Mesodermal cell (in vitro differentiated cells): Measurements from ENCODE around the gene FILIP1.
A peak's percentile ranks its signal among the peaks of the same experiment; 100 is the strongest.
"Not testable (repeated sequence)": the region's sequence is repeated elsewhere in the genome, so short reads cannot be mapped to it uniquely, and the experiment has no call there.

Source experiments
- H3K27ac ChIP-seq: 2 replicates; pipeline ENCODE4 v1.7.0; 2013; ENCODE audit warnings: mild to moderate bottlenecking, low read depth, low read length, moderate library complexity; ENCODE audit not compliant: severe bottlenecking
- H3K36me3 ChIP-seq: 2 replicates; pipeline ENCODE4 v1.7.1; 2013; ENCODE audit warnings: mild to moderate bottlenecking, low read length, moderate library complexity; ENCODE audit not compliant: control insufficient read depth, insufficient read depth
- H3K4me1 ChIP-seq: one replicate; pipeline ENCODE4 v1.7.1; 2013; ENCODE audit warnings: mild to moderate bottlenecking, low read length; ENCODE audit not compliant: insufficient read depth, control insufficient read depth, poor library complexity, severe bottlenecking
- H3K4me3 ChIP-seq: 2 replicates; pipeline ENCODE4 v1.7.0; 2013; ENCODE audit warnings: low read length, control low read depth, mild to moderate bottlenecking; ENCODE audit not compliant: insufficient read depth, poor library complexity, severe bottlenecking; ENCODE audit errors: extremely low read depth
- H3K9me3 ChIP-seq: 2 replicates; pipeline ENCODE4 v1.7.1; 2013; ENCODE audit warnings: mild to moderate bottlenecking, low read length, moderate library complexity; ENCODE audit not compliant: control insufficient read depth
- WGBS, 2 experiments: methylation state at CpG; one replicate each; pipeline ENCODE4 v1.1.5; 2013; ENCODE audit warnings: missing lambda C conversion rate in 2 of 2; ENCODE audit not compliant: insufficient coverage in 2 of 2; 5-methylcytosine and 5-hydroxymethylcytosine counted together

FILIP1 gene

GRCh38 chr6:75419980-75420379 lies 73.6 kb downstream of the FILIP1 start:
- no CpG with 5 or more reads among the region's 1 CpG for WGBS, 2 experiments
- H3K4me3 ChIP-seq, result no peak overlapping the region
- H3K27ac ChIP-seq, result no peak overlapping the region
- H3K36me3 ChIP-seq, result no peaks in the 10 kb centered on the region
- peaks cover 10% of the 10 kb centered on the region for H3K4me1 ChIP-seq
- no peaks in the 10 kb centered on the region for H3K9me3 ChIP-seq

GRCh38 chr6:75419416-75419815 lies 74.2 kb downstream of the FILIP1 start:
- WGBS, 2 experiments, result 93% methylated on average over 2 to 3 of the region's 3 CpGs
- Histone ChIP-seq H3K9me3 (no peaks in the 10 kb centered on the region), H3K4me3 (no peak overlapping the region), H3K4me1 (peaks cover 14% of the 10 kb centered on the region), H3K27ac (no peak overlapping the region), H3K36me3 (no peaks in the 10 kb centered on the region)

- no peak overlapping the region for H3K27ac ChIP-seq
- no peaks in the 10 kb centered on the region for H3K9me3 ChIP-seq
- H3K4me1 ChIP-seq, result peaks cover 25% of the 10 kb centered on the region
- H3K36me3 ChIP-seq, result no peaks in the 10 kb centered on the region
- no peak overlapping the region for H3K4me3 ChIP-seq
Observed at GRCh38 chr6:75418233-75418632, 75.4 kb downstream of the FILIP1 start.

GRCh38 chr6:75416443-75416842 lies 77.2 kb downstream of the FILIP1 start:
- H3K4me3 ChIP-seq, result no peak overlapping the region
- no CpG with 5 or more reads among the region's 1 CpG for WGBS, 2 experiments
- no peaks in the 10 kb centered on the region for H3K36me3 ChIP-seq
- no peak overlapping the region for H3K27ac ChIP-seq
- peaks cover 25% of the 10 kb centered on the region for H3K4me1 ChIP-seq
- no peaks in the 10 kb centered on the region for H3K9me3 ChIP-seq

GRCh38 chr6:75415804-75416203 lies 77.8 kb downstream of the FILIP1 start:
- H3K36me3 ChIP-seq, result no peaks in the 10 kb centered on the region
- H3K4me1 ChIP-seq, result peaks cover 25% of the 10 kb centered on the region
- H3K27ac ChIP-seq, result no peak overlapping the region
- no peaks in the 10 kb centered on the region for H3K9me3 ChIP-seq
- H3K4me3 ChIP-seq, result no peak overlapping the region
- WGBS, 2 experiments, result no CpG with 5 or more reads among the region's 1 CpG

GRCh38 chr6:75414445-75415021 lies 79.1 kb downstream of the FILIP1 start:
- H3K27ac ChIP-seq, result no peak overlapping the region
- no peak overlapping the region for H3K4me3 ChIP-seq
- H3K9me3 ChIP-seq, result no peaks in the 10 kb centered on the region
- H3K4me1 ChIP-seq, result peaks cover 25% of the 10 kb centered on the region
- WGBS, 2 experiments, result 93% methylated on average over 2 of the region's 4 CpGs; no CpG with 5 or more reads in 1 of the 2 experiments
- no peaks in the 10 kb centered on the region for H3K36me3 ChIP-seq

GRCh38 chr6:75412969-75413662 lies 80.5 kb downstream of the FILIP1 start:
- Histone ChIP-seq H3K9me3 (no peaks in the 10 kb centered on the region), H3K36me3 (no peaks in the 10 kb centered on the region), H3K27ac (peak overlapping the region; percentile 20), H3K4me1 (peaks cover 18% of the 10 kb centered on the region), H3K4me3 (no peak overlapping the region)
- WGBS, 2 experiments, result 94% methylated on average over 2 of the region's 3 CpGs; no CpG with 5 or more reads in 1 of the 2 experiments

GRCh38 chr6:75410564-75410963 lies 83.0 kb downstream of the FILIP1 start:
- not testable (repeated sequence) for H3K9me3 ChIP-seq, H3K27ac ChIP-seq, H3K4me3 ChIP-seq, H3K36me3 ChIP-seq
- no CpG with 5 or more reads among the region's 2 CpGs for WGBS, 2 experiments
- H3K4me1 ChIP-seq, result peaks cover 18% of the 10 kb centered on the region

GRCh38 chr6:75409928-75410327 lies 83.7 kb downstream of the FILIP1 start:
- no peak overlapping the region for H3K4me3 ChIP-seq
- no peaks in the 10 kb centered on the region for H3K36me3 ChIP-seq
- no peak overlapping the region for H3K27ac ChIP-seq
- peaks cover 15% of the 10 kb centered on the region for H3K4me1 ChIP-seq
- no peaks in the 10 kb centered on the region for H3K9me3 ChIP-seq

GRCh38 chr6:75409286-75409685 lies 84.3 kb downstream of the FILIP1 start:
- no peaks in the 10 kb centered on the region for H3K9me3 ChIP-seq
- no CpG with 5 or more reads among the region's 3 CpGs for WGBS, 2 experiments
- peaks cover 10% of the 10 kb centered on the region for H3K4me1 ChIP-seq
- no peak overlapping the region for H3K4me3 ChIP-seq
- no peak overlapping the region for H3K27ac ChIP-seq
- no peaks in the 10 kb centered on the region for H3K36me3 ChIP-seq

- Histone ChIP-seq H3K4me3 (no peak overlapping the region), H3K27ac (no peak overlapping the region), H3K4me1 (peaks cover 9% of the 10 kb centered on the region), H3K9me3 (no peaks in the 10 kb centered on the region), H3K36me3 (no peaks in the 10 kb centered on the region)
- WGBS, 2 experiments, result 100% methylated on average over 1 of the region's 3 CpGs
Observed at GRCh38 chr6:75403563-75404080, 90.0 kb downstream of the FILIP1 start.
